ENCODE measurements around the gene TRIM33.
A peak's percentile ranks its signal among the peaks of the same experiment; 100 is the strongest.
"Not testable (repeated sequence)": the region's sequence is repeated elsewhere in the genome, so short reads cannot be mapped to it uniquely, and the experiment has no call there.

TRIM33 gene

DNA sequence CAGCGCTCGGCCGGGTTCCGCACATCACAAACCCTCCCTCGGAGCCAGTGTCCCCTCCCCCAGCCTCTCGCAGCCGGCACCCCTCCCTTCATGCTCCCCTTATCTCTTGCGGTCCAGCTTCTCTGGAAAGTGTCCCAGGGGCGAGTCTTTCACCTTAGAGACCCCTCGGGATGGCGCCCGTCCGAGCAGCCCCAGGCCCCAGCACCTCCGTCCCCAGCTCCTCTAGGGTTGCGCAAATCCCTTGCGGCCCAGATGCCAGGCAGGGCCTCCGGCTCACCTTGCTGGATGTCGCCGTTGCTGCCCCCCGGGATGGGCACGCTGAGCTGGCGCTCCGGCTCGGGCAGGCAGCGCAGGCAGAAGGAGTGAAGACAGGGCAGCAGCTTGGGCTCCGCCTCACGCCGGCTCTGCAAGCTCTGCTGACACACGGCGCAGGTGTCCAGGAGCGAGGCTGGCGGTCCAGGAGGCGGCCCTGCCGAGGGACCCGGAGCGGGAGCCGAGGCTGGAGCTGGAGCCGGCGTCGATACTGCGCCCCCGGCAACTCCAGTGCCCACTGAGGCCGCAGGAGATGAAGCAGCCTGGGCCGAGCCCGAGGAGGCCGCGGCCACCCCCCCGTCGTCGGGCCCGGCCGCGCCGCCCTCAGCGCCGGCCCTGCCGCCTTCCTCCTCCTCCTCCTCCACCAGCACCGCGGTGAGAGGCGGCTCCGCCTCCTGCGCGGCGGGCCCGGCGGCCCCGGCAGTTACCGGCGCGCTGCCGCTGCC lies 550 bp downstream of the TRIM33 start:
- peak in 45 of 56 donors; percentile 8 to 77 (median 38) for DNase-seq

- no peak for DNase-seq
These were observed 1.3 kb downstream of the TRIM33 start for GRCh38 chr1:114509596-114510273.

DNA sequence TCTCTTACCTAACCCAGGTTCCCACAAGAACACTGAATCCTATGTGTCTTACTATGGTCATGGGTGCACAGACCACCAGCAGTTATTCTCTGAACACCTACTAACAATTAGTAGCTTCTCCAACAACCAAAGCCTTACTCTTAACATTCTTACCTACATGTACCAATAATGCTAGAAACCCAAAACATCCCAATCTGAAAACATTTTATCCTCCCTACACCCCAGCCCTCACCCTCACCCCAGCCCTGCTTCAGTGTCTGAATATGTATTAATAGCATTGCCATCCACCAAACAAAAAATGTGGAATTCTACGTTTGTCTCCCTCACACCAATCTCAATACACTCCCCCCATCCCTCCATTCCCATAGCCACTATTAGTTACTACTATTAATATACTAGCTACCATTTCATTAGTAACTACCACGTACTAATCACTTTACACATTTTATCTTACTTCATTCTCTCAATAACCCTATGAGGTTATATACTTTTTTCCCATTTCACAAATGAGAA lies 2.6 kb downstream of the TRIM33 start:
- no peak for DNase-seq

DNA sequence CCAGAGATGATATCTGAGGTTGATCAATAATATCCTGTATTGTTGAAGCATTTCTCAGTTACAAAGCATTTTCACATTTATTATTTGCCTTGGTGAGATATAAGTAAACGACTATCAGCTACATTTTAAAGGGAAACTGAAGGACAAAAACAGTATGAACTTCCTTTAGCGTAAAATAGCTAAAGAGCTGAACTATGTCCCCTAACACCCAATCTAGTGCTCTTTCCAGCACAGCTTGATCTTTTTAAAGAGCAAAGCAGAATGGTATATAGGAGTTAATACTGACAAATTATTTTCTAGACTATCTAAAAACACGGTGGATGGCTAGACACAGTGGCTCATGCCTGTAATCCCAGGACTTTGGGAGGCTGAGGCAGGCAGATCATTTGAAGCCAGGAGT lies 3.5 kb downstream of the TRIM33 start:
- no peak for DNase-seq

GRCh38 chr1:114505148-114505561 lies 5.8 kb downstream of the TRIM33 start:
- no peak for DNase-seq

GRCh38 chr1:114503916-114504422 lies 7.0 kb downstream of the TRIM33 start:
- DNase-seq, result no peak

DNA sequence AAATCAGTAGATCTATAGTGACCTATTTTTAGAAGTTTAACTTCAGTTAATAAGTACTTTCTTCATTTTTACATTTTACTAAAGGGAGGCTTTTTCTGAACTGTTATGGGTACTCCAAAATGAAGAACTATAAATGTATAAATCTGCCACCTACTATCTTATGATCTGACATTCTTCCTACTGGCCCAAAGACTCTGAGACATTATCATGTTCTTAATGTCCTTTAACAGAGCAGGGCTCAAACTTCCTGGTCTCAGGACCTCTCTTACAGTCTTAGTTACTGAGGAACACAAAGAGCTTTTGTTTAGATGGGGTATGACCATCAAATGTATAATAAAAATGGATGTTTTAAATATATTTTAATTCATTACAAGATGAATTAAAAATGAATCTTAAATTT lies 8.9 kb downstream of the TRIM33 start:
- DNase-seq, result no peak

DNA sequence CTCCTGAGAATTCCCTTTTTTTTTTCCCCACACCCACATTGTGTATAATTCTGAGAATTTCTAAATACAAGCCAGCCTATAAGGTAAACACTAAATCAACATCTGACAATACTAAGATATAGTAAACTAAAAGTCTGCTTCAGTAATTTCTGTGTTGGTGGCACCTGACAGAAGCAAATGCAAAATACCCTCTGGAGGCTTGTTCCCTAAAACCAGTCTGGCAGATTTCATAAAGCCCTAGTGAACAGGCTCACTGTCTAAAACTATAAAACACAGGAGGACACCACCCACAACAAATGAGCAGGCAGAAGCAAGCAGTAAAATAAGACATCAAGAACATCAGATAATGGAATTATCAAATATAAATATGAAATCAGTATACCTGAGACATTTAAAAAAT lies 11.5 kb downstream of the TRIM33 start:
- no peak for DNase-seq

- DNase-seq, result no peak
These were observed 14.9 kb downstream of the TRIM33 start for GRCh38 chr1:114496089-114496488.

GRCh38 chr1:114495486-114495885 lies 15.5 kb downstream of the TRIM33 start:
- no peak for DNase-seq

DNA sequence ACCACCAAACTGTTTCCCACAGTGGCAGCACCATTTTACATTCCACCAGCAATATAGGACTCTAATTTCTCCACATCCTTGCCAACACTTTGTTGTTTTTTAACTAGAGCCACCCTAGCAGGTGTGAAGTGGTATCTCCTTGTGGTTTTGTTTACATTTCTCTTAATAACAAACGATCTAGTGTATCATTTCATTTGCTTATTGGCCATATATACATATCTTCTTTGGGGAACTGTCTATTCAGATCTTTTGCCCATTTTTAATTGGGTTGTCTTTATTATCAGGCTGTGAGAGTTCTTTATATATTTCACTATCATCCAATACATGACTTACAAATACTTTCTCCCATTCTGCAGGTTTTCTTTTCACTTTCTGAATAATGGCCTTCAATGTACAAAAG lies 18.0 kb downstream of the TRIM33 start:
- DNase-seq, result no peak

DNA sequence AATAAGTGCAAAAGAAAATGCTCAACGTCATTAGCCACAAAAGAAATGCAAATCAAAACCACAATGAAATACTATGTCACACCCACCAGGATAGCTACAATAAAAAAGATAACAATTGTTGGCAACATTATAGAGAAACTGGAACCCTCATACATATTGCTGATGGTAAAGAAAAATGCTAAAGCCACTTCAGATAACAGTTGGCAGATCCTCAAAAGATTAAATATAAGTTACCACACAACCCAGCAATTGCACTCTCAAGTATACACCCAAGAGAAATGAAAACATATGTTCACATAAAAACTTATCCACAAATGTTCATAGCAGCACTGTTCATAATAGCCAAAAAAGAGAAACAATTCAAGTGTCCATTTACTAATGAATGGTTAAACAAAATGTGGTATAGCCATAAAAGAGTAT lies 20.7 kb downstream of the TRIM33 start:
- no peak for DNase-seq

GRCh38 chr1:114488739-114489138 lies 22.3 kb downstream of the TRIM33 start:
- no peak for DNase-seq

GRCh38 chr1:114485286-114485685 lies 25.7 kb downstream of the TRIM33 start:
- DNase-seq, result no peak

- no peak for DNase-seq
These were observed 28.4 kb downstream of the TRIM33 start for GRCh38 chr1:114482585-114482984.

GRCh38 chr1:114479636-114480035 lies 31.4 kb downstream of the TRIM33 start:
- DNase-seq, result not testable (repeated sequence)

GRCh38 chr1:114479134-114479533 lies 31.9 kb downstream of the TRIM33 start:
- no peak for DNase-seq

GRCh38 chr1:114473796-114474195 lies 37.2 kb downstream of the TRIM33 start:
- DNase-seq, result no peak

- no peak for DNase-seq
These were observed 38.6 kb downstream of the TRIM33 start for GRCh38 chr1:114472408-114472807.

GRCh38 chr1:114470681-114471080 lies 40.3 kb downstream of the TRIM33 start:
- no peak for DNase-seq

- DNase-seq, result no peak
These were observed 42.1 kb downstream of the TRIM33 start for GRCh38 chr1:114468710-114469468.

DNA sequence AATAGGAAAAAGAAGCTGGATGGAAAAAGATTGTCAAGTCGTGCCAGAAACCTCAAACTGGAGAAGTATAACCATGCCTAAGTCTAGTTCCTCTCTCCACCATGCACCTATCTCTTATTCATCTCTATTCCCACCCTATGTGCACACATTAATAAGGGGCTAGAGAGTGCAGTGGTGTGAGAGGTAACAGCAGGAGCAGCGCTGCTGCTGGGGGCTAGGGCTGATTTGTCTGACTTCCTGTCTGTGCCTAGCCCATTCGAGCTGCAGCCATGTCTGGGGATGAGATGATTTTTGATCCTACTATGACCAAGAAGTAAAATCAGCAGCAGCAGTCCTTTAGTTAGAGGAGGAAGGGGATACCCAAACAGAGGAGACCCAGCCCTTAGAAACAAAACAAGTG lies 43.0 kb downstream of the TRIM33 start:
- no peak for DNase-seq

Measured in nucleus accumbens (tissue), 56 donors.